Ovary (tissue), 9 donors: ENCODE results near the gene CMIP. TPM values are rescaled to one million over a fixed set of nuclear protein-coding genes. Genes with fewer than 3 reads are reported as not detected.

ENCODE experiments used
- DNase-seq, 5 donors: peaks; one replicate each; pipeline ENCODE4 v3.0.0-alpha.2; 2019 to 2020
- H3K27ac ChIP-seq, 2 donors: fragments of 200-600 bp; one replicate each; pipeline versions ENCODE4 v1.5.1 to v1.8.0; 2019 to 2022
- H3K27me3 ChIP-seq: fragments of 200-600 bp; one replicate; pipeline ENCODE4 v1.8.0; 2022
- H3K36me3 ChIP-seq: fragments of 200-600 bp; sonication (generic); one replicate; pipeline ENCODE4 v1.5.1; 2019
- H3K4me1 ChIP-seq: one replicate; pipeline ENCODE4 v1.8.1; 2013; ENCODE audit warnings: mild to moderate bottlenecking, moderate library complexity; ENCODE audit not compliant: insufficient read depth
- H3K4me3 ChIP-seq: fragments of 200-600 bp; sonication (generic); one replicate; pipeline ENCODE4 v1.5.1; 2017
- H3K9me3 ChIP-seq, 2 donors: fragments of 200-600 bp in 1 of 2; sonication (generic) in 1 of 2; one replicate each; pipeline versions ENCODE4 v1.5.1 to v1.8.1; 2013 to 2019; ENCODE audit warnings: mild to moderate bottlenecking in 1 of 2, moderate library complexity in 1 of 2
- CTCF ChIP-seq, 3 donors: fragments of 450-650 bp in 2 of 3; fragments of 200-600 bp in 1 of 3; IDR thresholded peaks; one replicate each; pipeline versions ENCODE4 v1.5.1 to v1.8.0; 2016 to 2022; ENCODE audit warnings: antibody characterized with exemption in 3 of 3, mild to moderate bottlenecking in 1 of 3
- EP300 ChIP-seq: sonication (generic); formaldehyde crosslinking; IDR thresholded peaks from one replicate; pipeline ENCODE4 v1.6.1; 2017; ENCODE audit warnings: antibody characterized with exemption
- POLR2A ChIP-seq: fragments of 450-650 bp; IDR thresholded peaks from one replicate; pipeline ENCODE4 v1.6.1; 2017; ENCODE audit warnings: antibody characterized with exemption, mild to moderate bottlenecking, moderate library complexity
- WGBS, 3 donors: extraction: QIAGEN DNeasy Blood & Tissue Kit in 1 of 3; methylation state at CpG; one replicate each; pipeline versions ENCODE4 v1.1.5 to v1.1.7; 2013 to 2017; 5-methylcytosine and 5-hydroxymethylcytosine counted together
- intact Hi-C, 4 donors: fragments of 100-400 bp; cut with DNase I; formaldehyde crosslinking; loops; one replicate each; pipeline versions ENCODE4 v1.11.0 to v1.15.1; 2022 to 2023
- polyA plus RNA-seq, 2 donors: library from polyadenylated mRNA; stranded (reverse); fragments of 200-250 nt in 1 of 2; fragments of 350-450 nt in 1 of 2; fragmentation: Illumina TruSeq in 1 of 2; extraction: RNeasy Lipid Tissue Mini Kit (QIAGEN cat#74804) in 1 of 2; gene quantifications; one replicate each; pipeline ENCODE4 v1.2.3, GENCODE V29; 2013 to 2014
- total RNA-seq, 7 donors: library from RNA; depleted of rRNA in 2 of 7; stranded (reverse); fragments of >200 nt in 2 of 7; fragmentation: NEBNext Ultra II Directional in 3 of 7; extraction: Animal tissue kit (Norgen Biotek cat#: 25700) in 3 of 7; gene quantifications; one replicate each; pipeline versions ENCODE4 v1.1.0 to v1.2.4, GENCODE V29; 2016 to 2023
- donor health status: DM: no; HTN: no; CAD: no; lungs with moderate emphysema.
- donor health status: DM: no; HTN: no; CAD: no.
- donor health status: Bipolar disorder and iron deficiency.
- donor health status: DM: yes; HTN: yes; CAD: no.
- donor health status: DM: no; HTN: no; CAD: no.
- donor health status: DM: yes; HTN: yes; CAD: no.

CMIP gene
- total and polyA plus RNA-seq, 9 donors, result 19.4 to 68.2 (median 38.7) TPM

- Histone ChIP-seq H3K9me3 (no peaks in the 10 kb centered on the region), H3K27ac (no peak overlapping the region), H3K4me1 (peaks cover 8% of the 10 kb centered on the region), H3K27me3 (no peaks in the 10 kb centered on the region), H3K4me3 (no peak overlapping the region), H3K36me3 (no peaks in the 10 kb centered on the region)
- DNase-seq, result no peak
- TF ChIP-seq POLR2A (no peak), EP300 (no peak), CTCF (IDR thresholded peaks at IDR 0.05) (no peak)
- 57 to 78% (median 73%) methylated on average over 13 of the region's 13 CpGs for WGBS, 3 donors
- intact Hi-C loops, result no loop called here
Measured at GRCh38 chr16:81478876-81479511, 34.4 kb downstream of the CMIP start.

- no peaks in the 10 kb centered on the region for H3K9me3 ChIP-seq
- TF ChIP-seq EP300 (no peak), POLR2A (no peak), CTCF (IDR thresholded peaks at IDR 0.05) (no peak)
- WGBS, 3 donors, result 92 to 93% (median 93%) methylated on average over 9 of the region's 9 CpGs
- no peaks in the 10 kb centered on the region for H3K27me3 ChIP-seq
- H3K36me3 ChIP-seq, result no peaks in the 10 kb centered on the region
- H3K4me1 ChIP-seq, result peaks cover 8% of the 10 kb centered on the region
- H3K4me3 ChIP-seq, result no peak overlapping the region
- DNase-seq, result no peak
- intact Hi-C loops, result no loop called here
- H3K27ac ChIP-seq, result no peak overlapping the region
Measured at GRCh38 chr16:81480606-81481206, 36.1 kb downstream of the CMIP start.

GRCh38 chr16:81481207-81481821 lies 36.7 kb downstream of the CMIP start:
- Histone ChIP-seq H3K4me3 (no peak overlapping the region), H3K27me3 (no peaks in the 10 kb centered on the region), H3K36me3 (no peaks in the 10 kb centered on the region), H3K4me1 (peaks cover 9% of the 10 kb centered on the region), H3K27ac (no peak overlapping the region), H3K9me3 (no peaks in the 10 kb centered on the region)
- intact Hi-C loops, result no loop called here
- TF ChIP-seq EP300, result no peak
- TF ChIP-seq POLR2A, result no peak
- TF ChIP-seq CTCF (IDR thresholded peaks at IDR 0.05), result no peak
- WGBS, 3 donors, result 85 to 92% (median 91%) methylated on average over 11 of the region's 11 CpGs
- no peak for DNase-seq

- Histone ChIP-seq H3K4me3 (no peak overlapping the region), H3K27me3 (no peaks in the 10 kb centered on the region), H3K36me3 (no peaks in the 10 kb centered on the region), H3K4me1 (peaks cover 15% of the 10 kb centered on the region), H3K27ac (no peak overlapping the region), H3K9me3 (no peaks in the 10 kb centered on the region)
- WGBS, 3 donors, result 93 to 94% (median 94%) methylated on average over 15 of the region's 15 CpGs
- DNase-seq, result no peak
- TF ChIP-seq POLR2A (no peak), EP300 (no peak), CTCF (IDR thresholded peaks at IDR 0.05) (no peak)
- intact Hi-C loops, result no loop called here
Measured at GRCh38 chr16:81482329-81483063, 37.9 kb downstream of the CMIP start.
